Gastrocnemius medialis (tissue), 4 donors: Measurements from ENCODE around the gene DUX4. TPM values are rescaled to one million over a fixed set of nuclear protein-coding genes. Genes with fewer than 3 reads are reported as not detected.

Source experiments
- total RNA-seq, 4 donors: library from RNA; depleted of rRNA; stranded (reverse); fragments of >200 nt; gene quantifications; one replicate each; pipeline versions ENCODE4 v1.1.0 to v1.2.3, GENCODE V29; 2016

The DUX4 gene
- total RNA-seq, 4 donors from 2014 or later, result not detected

Other genes starting within 250 kb of the DUX4 start
- gene FRG1, start 232.9 kb upstream of the DUX4 start, total RNA-seq, result 10 to 100 TPM in 3 of 4 donors, 1 to 10 TPM in 1; 9.3 to 39.3 (median 22.9) TPM
- gene FRG2, start 146.5 kb upstream of the DUX4 start, total RNA-seq, result not detected
- gene DBET, start 109.3 kb upstream of the DUX4 start, total RNA-seq, result not detected